Panc1 (cell line): ENCODE results near the gene TMEM235. TPM values are rescaled to one million over a fixed set of nuclear protein-coding genes. Genes with fewer than 3 reads are reported as not detected.

ENCODE experiments used
- ATAC-seq: fragments of 200-7000 bp; cut with Tn5 transposase; 2 replicates; pipeline ENCODE4 v1.9.1; 2020; ENCODE audit warnings: mild to moderate bottlenecking, moderate library complexity
- BruUV-seq: library from RNA; stranded (reverse); fragments of 400-500 nt; replicated peaks from 2 replicates; lab custom pipeline; 2021; lab: Mats Ljungman, UMichigan
- CTCF ChIA-PET: fragments of 300-600 bp; sonication (Branson Sonifier 250); formaldehyde crosslinking; loops from one replicate; lab custom pipeline; 2022; ENCODE audit warnings: antibody characterized with exemption; lab: Charles Lee
- POLR2A ChIA-PET: fragments of 300-600 bp; sonication (Branson Sonifier 250); formaldehyde crosslinking; loops from one replicate; lab custom pipeline; 2022; ENCODE audit warnings: antibody characterized with exemption; lab: Charles Lee
- DNase-seq: peaks from one replicate; pipeline ENCODE4 v3.0.0-alpha.2; 2010; ENCODE audit warnings: low read depth, low spot score
- H3K27ac ChIP-seq: 2 replicates; pipeline ENCODE4 v1.5.1; 2011; ENCODE audit warnings: mild to moderate bottlenecking, low read length, inconsistent platforms
- H3K27me3 ChIP-seq: fragments of 200-500 bp; sonication (Bioruptor generic); 2 replicates; pipeline ENCODE4 v1.6.0; 2014; ENCODE audit warnings: low read length, inconsistent platforms; ENCODE audit not compliant: control insufficient read depth, insufficient read depth
- H3K36me3 ChIP-seq: fragments of 200-500 bp; sonication (Bioruptor generic); 2 replicates; pipeline ENCODE4 v1.5.1; 2014; ENCODE audit warnings: inconsistent platforms, mild to moderate bottlenecking, low read length, moderate library complexity; ENCODE audit not compliant: control insufficient read depth, insufficient read depth
- H3K4me1 ChIP-seq: 2 replicates; pipeline ENCODE4 v1.5.1; 2011; ENCODE audit warnings: inconsistent platforms, mild to moderate bottlenecking, low read length, moderate library complexity; ENCODE audit not compliant: control insufficient read depth, insufficient read depth
- H3K4me3 ChIP-seq, 2 experiments: 2 replicates each; pipeline ENCODE4 v1.5.1; 2011 to 2012; ENCODE audit warnings: low read depth in 2 of 2, low read length in 2 of 2, mild to moderate bottlenecking in 2 of 2, inconsistent platforms in 1 of 2, moderate library complexity in 1 of 2
- H3K9me3 ChIP-seq: fragments of 200-500 bp; sonication (Bioruptor generic); 2 replicates; pipeline ENCODE4 v1.5.1; 2014; ENCODE audit warnings: low read depth, mild to moderate bottlenecking, inconsistent platforms, low read length, moderate library complexity; ENCODE audit not compliant: control insufficient read depth, insufficient read depth
- POLR2AphosphoS5 ChIP-seq: IDR thresholded peaks from 2 replicates; pipeline ENCODE4 v1.6.1; 2012; ENCODE audit warnings: mild to moderate bottlenecking, low read depth, low read length, moderate library complexity
- SIN3A ChIP-seq: IDR thresholded peaks from 2 replicates; pipeline ENCODE4 v1.6.1; 2012; ENCODE audit warnings: low read depth, mild to moderate bottlenecking, low read length, moderate library complexity, borderline replicate concordance; ENCODE audit not compliant: insufficient read depth
- TCF7L2 ChIP-seq: IDR thresholded peaks from 2 replicates; pipeline ENCODE4 v1.6.1; 2011; ENCODE audit warnings: mild to moderate bottlenecking, low read depth, low read length, inconsistent platforms
- in situ Hi-C: cut with HindIII; loops from 2 replicates; pipeline ENCODE4 v1.10.0; 2016; ENCODE audit warnings: low sequenced_read_pairs, low pct_unique_long_range_greater_than_20kb
- intact Hi-C: fragments of 100-400 bp; cut with micrococcal nuclease; formaldehyde crosslinking; loops from one replicate; pipeline ENCODE4 v1.10.0; 2022; ENCODE audit not compliant: unreplicated experiment
- total RNA-seq: library from RNA; stranded (reverse); gene quantifications from one replicate; pipeline ENCODE4 v1.2.1, GENCODE V29; 2021; ENCODE audit not compliant: unreplicated experiment
- TF ChIP-seq, protein P1 (sequence below): fragments of 450-650 bp; IDR thresholded peaks from 2 replicates; pipeline ENCODE4 v1.5.1; 2017; ENCODE audit warnings: mild to moderate bottlenecking

Gene TMEM235
- total RNA-seq, 1 experiment from 2014 or later = not detected

GRCh38 chr17:78256707-78257591 lies 25.5 kb downstream of the TMEM235 start:
- Histone ChIP-seq H3K36me3 (no peaks in the 10 kb centered on the region), H3K4me3 (no peak overlapping the region), H3K27me3 (no peaks in the 10 kb centered on the region), H3K9me3 (no peaks in the 10 kb centered on the region), H3K27ac (peak overlapping the region; percentile 64; the same call in 1 of the 2 replicates), H3K4me1 (peaks cover 31% of the 10 kb centered on the region)
- ChIA-PET POLR2A (interaction anchor here (0.7 kb wide), 1 partner anchor 161 kb away, joined by 3 read pairs; no protein-coding TSS in a partner anchor), CTCF (interaction anchor here (0.7 kb wide), 1 partner anchor 161 kb away, joined by 3 read pairs; no protein-coding TSS in a partner anchor)
- ATAC-seq (no peak), DNase-seq (no peak)
- intact Hi-C loops = no loop called here
- TF ChIP-seq TCF7L2 (no peak), POLR2AphosphoS5 (no peak), SIN3A (no peak)
- TF ChIP-seq, protein P1, sequence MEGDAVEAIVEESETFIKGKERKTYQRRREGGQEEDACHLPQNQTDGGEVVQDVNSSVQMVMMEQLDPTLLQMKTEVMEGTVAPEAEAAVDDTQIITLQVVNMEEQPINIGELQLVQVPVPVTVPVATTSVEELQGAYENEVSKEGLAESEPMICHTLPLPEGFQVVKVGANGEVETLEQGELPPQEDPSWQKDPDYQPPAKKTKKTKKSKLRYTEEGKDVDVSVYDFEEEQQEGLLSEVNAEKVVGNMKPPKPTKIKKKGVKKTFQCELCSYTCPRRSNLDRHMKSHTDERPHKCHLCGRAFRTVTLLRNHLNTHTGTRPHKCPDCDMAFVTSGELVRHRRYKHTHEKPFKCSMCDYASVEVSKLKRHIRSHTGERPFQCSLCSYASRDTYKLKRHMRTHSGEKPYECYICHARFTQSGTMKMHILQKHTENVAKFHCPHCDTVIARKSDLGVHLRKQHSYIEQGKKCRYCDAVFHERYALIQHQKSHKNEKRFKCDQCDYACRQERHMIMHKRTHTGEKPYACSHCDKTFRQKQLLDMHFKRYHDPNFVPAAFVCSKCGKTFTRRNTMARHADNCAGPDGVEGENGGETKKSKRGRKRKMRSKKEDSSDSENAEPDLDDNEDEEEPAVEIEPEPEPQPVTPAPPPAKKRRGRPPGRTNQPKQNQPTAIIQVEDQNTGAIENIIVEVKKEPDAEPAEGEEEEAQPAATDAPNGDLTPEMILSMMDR = no peak
- BruUV-seq = no TSS peak
- in situ Hi-C loops = no loop called here

- Histone ChIP-seq H3K27me3 (no peaks in the 10 kb centered on the region), H3K36me3 (no peaks in the 10 kb centered on the region), H3K4me1 (peaks cover 31% of the 10 kb centered on the region), H3K27ac (peak overlapping the region; percentile 64), H3K9me3 (no peaks in the 10 kb centered on the region), H3K4me3 (no peak overlapping the region)
- intact Hi-C loops (no loop called here), in situ Hi-C loops (no loop called here)
- CTCF ChIA-PET = no interaction called here
- ATAC-seq = peak; percentile 42
- DNase-seq = no peak
- BruUV-seq = no TSS peak
- POLR2A ChIA-PET = no interaction called here
- TF ChIP-seq, protein P1 = no peak
- TF ChIP-seq TCF7L2 (peak; percentile 62), SIN3A (no peak)
Observed at GRCh38 chr17:78257810-78258322, 26.4 kb downstream of the TMEM235 start.
